ENCODE results near the gene SPATA1.
"Not testable (repeated sequence)": the region's sequence is repeated elsewhere in the genome, so short reads cannot be mapped to it uniquely, and the experiment has no call there.

Gene SPATA1

GRCh38 chr1:84573967-84574842 lies 68.0 kb downstream of the SPATA1 start, which contains the start of gene CTBS:
Gene CTBS (minus strand): TSS chr1:84574440. CDS start chr1:84574415, 25 bp downstream.
- Histone ChIP-seq H3K27ac (ENCODE audit: low read length) (peak within 1 kb of the TSS; percentile 49), H3K9ac (ENCODE audit: low read length) (peak within 1 kb of the TSS; percentile 65), H3K4me1 (ENCODE audit: control insufficient read depth, low read depth, low read length) (peaks cover 22% of the 10 kb centered on the region), H3K27me3 (ENCODE audit: control insufficient read depth, insufficient read depth, low read length) (peaks cover 9% of the 10 kb centered on the region), H3K36me3 (ENCODE audit: control insufficient read depth, low read depth, low read length) (no peaks in the 10 kb centered on the region), H3K4me3 (ENCODE audit: low read length) (peak within 1 kb of the TSS; percentile 82), H3K9me3 (ENCODE audit: control insufficient read depth, low read depth, low read length) (no peaks in the 10 kb centered on the region)

- Histone ChIP-seq H3K27ac (ENCODE audit: low read length) (no peak overlapping the region), H3K4me1 (ENCODE audit: control insufficient read depth, low read depth, low read length) (peaks cover 22% of the 10 kb centered on the region), H3K4me3 (ENCODE audit: low read length) (peak overlapping the region; percentile 68), H3K9me3 (ENCODE audit: control insufficient read depth, low read depth, low read length) (no peaks in the 10 kb centered on the region), H3K36me3 (ENCODE audit: control insufficient read depth, low read depth, low read length) (no peaks in the 10 kb centered on the region), H3K27me3 (ENCODE audit: control insufficient read depth, insufficient read depth, low read length) (peaks cover 9% of the 10 kb centered on the region), H3K9ac (ENCODE audit: low read length) (no peak overlapping the region)
Observed at GRCh38 chr1:84574936-84575335, 68.8 kb downstream of the SPATA1 start.

- Histone ChIP-seq H3K9ac (ENCODE audit: low read length) (no peak overlapping the region), H3K4me3 (ENCODE audit: low read length) (no peak overlapping the region), H3K9me3 (ENCODE audit: control insufficient read depth, low read depth, low read length) (no peaks in the 10 kb centered on the region), H3K27ac (ENCODE audit: low read length) (no peak overlapping the region), H3K36me3 (ENCODE audit: control insufficient read depth, low read depth, low read length) (no peaks in the 10 kb centered on the region), H3K27me3 (ENCODE audit: control insufficient read depth, insufficient read depth, low read length) (no peaks in the 10 kb centered on the region), H3K4me1 (ENCODE audit: control insufficient read depth, low read depth, low read length) (peaks cover 16% of the 10 kb centered on the region)
Observed at GRCh38 chr1:84581648-84582047, 75.5 kb downstream of the SPATA1 start.

GRCh38 chr1:84582802-84583587 lies 76.8 kb downstream of the SPATA1 start:
- H3K4me3 ChIP-seq (ENCODE audit: low read length): no peak overlapping the region
- peaks cover 16% of the 10 kb centered on the region for H3K4me1 ChIP-seq (ENCODE audit: control insufficient read depth, low read depth, low read length)
- no peaks in the 10 kb centered on the region for H3K27me3 ChIP-seq (ENCODE audit: control insufficient read depth, insufficient read depth, low read length)
- no peaks in the 10 kb centered on the region for H3K36me3 ChIP-seq (ENCODE audit: control insufficient read depth, low read depth, low read length)
- H3K9ac ChIP-seq (ENCODE audit: low read length): no peak overlapping the region
- no peak overlapping the region for H3K27ac ChIP-seq (ENCODE audit: low read length)
- no peaks in the 10 kb centered on the region for H3K9me3 ChIP-seq (ENCODE audit: control insufficient read depth, low read depth, low read length)

GRCh38 chr1:84583648-84584047 lies 77.5 kb downstream of the SPATA1 start:
- Histone ChIP-seq H3K36me3 (ENCODE audit: control insufficient read depth, low read depth, low read length) (no peaks in the 10 kb centered on the region), H3K9ac (ENCODE audit: low read length) (no peak overlapping the region), H3K27me3 (ENCODE audit: control insufficient read depth, insufficient read depth, low read length) (no peaks in the 10 kb centered on the region)

GRCh38 chr1:84584126-84584525 lies 77.9 kb downstream of the SPATA1 start:
- H3K4me1 ChIP-seq (ENCODE audit: control insufficient read depth, low read depth, low read length): peaks cover 16% of the 10 kb centered on the region
- no peak overlapping the region for H3K9ac ChIP-seq (ENCODE audit: low read length)
- no peaks in the 10 kb centered on the region for H3K27me3 ChIP-seq (ENCODE audit: control insufficient read depth, insufficient read depth, low read length)
- no peak overlapping the region for H3K27ac ChIP-seq (ENCODE audit: low read length)
- no peaks in the 10 kb centered on the region for H3K36me3 ChIP-seq (ENCODE audit: control insufficient read depth, low read depth, low read length)
- H3K9me3 ChIP-seq (ENCODE audit: control insufficient read depth, low read depth, low read length): no peaks in the 10 kb centered on the region
- no peak overlapping the region for H3K4me3 ChIP-seq (ENCODE audit: low read length)

More at GRCh38 chr1:84583648-84584047, 77.5 kb downstream of the SPATA1 start:
- Histone ChIP-seq H3K4me3 (ENCODE audit: low read length) (no peak overlapping the region), H3K4me1 (ENCODE audit: control insufficient read depth, low read depth, low read length) (peaks cover 16% of the 10 kb centered on the region), H3K9me3 (ENCODE audit: control insufficient read depth, low read depth, low read length) (no peaks in the 10 kb centered on the region), H3K27ac (ENCODE audit: low read length) (no peak overlapping the region)

GRCh38 chr1:84585803-84586202 lies 79.6 kb downstream of the SPATA1 start:
- Histone ChIP-seq H3K36me3 (ENCODE audit: control insufficient read depth, low read depth, low read length) (no peaks in the 10 kb centered on the region), H3K9me3 (ENCODE audit: control insufficient read depth, low read depth, low read length) (no peaks in the 10 kb centered on the region), H3K4me3 (ENCODE audit: low read length) (no peak overlapping the region), H3K9ac (ENCODE audit: low read length) (no peak overlapping the region), H3K4me1 (ENCODE audit: control insufficient read depth, low read depth, low read length) (peaks cover 12% of the 10 kb centered on the region), H3K27ac (ENCODE audit: low read length) (no peak overlapping the region), H3K27me3 (ENCODE audit: control insufficient read depth, insufficient read depth, low read length) (no peaks in the 10 kb centered on the region)

- no peak overlapping the region for H3K27ac ChIP-seq (ENCODE audit: low read length)
- no peaks in the 10 kb centered on the region for H3K36me3 ChIP-seq (ENCODE audit: control insufficient read depth, low read depth, low read length)
- no peaks in the 10 kb centered on the region for H3K27me3 ChIP-seq (ENCODE audit: control insufficient read depth, insufficient read depth, low read length)
Observed at GRCh38 chr1:84587099-84587498, 80.9 kb downstream of the SPATA1 start.

GRCh38 chr1:84594959-84595358 lies 88.8 kb downstream of the SPATA1 start:
- H3K4me1 ChIP-seq (ENCODE audit: control insufficient read depth, low read depth, low read length); H3K27ac ChIP-seq (ENCODE audit: low read length); H3K4me3 ChIP-seq (ENCODE audit: low read length); H3K27me3 ChIP-seq (ENCODE audit: control insufficient read depth, insufficient read depth, low read length); H3K9me3 ChIP-seq (ENCODE audit: control insufficient read depth, low read depth, low read length); H3K36me3 ChIP-seq (ENCODE audit: control insufficient read depth, low read depth, low read length); H3K9ac ChIP-seq (ENCODE audit: low read length): not testable (repeated sequence)

More at GRCh38 chr1:84587099-84587498, 80.9 kb downstream of the SPATA1 start:
- H3K9ac ChIP-seq (ENCODE audit: low read length): no peak overlapping the region
- no peak overlapping the region for H3K4me3 ChIP-seq (ENCODE audit: low read length)
- H3K9me3 ChIP-seq (ENCODE audit: control insufficient read depth, low read depth, low read length): no peaks in the 10 kb centered on the region
- peaks cover 10% of the 10 kb centered on the region for H3K4me1 ChIP-seq (ENCODE audit: control insufficient read depth, low read depth, low read length)

GRCh38 chr1:84597011-84597410 lies 90.8 kb downstream of the SPATA1 start:
- H3K4me3 ChIP-seq (ENCODE audit: low read length): no peak overlapping the region
- no peak overlapping the region for H3K27ac ChIP-seq (ENCODE audit: low read length)
- H3K4me1 ChIP-seq (ENCODE audit: control insufficient read depth, low read depth, low read length): peaks cover 5% of the 10 kb centered on the region
- no peaks in the 10 kb centered on the region for H3K36me3 ChIP-seq (ENCODE audit: control insufficient read depth, low read depth, low read length)
- no peaks in the 10 kb centered on the region for H3K27me3 ChIP-seq (ENCODE audit: control insufficient read depth, insufficient read depth, low read length)
- no peak overlapping the region for H3K9ac ChIP-seq (ENCODE audit: low read length)
- no peaks in the 10 kb centered on the region for H3K9me3 ChIP-seq (ENCODE audit: control insufficient read depth, low read depth, low read length)

GRCh38 chr1:84598418-84598817 lies 92.2 kb downstream of the SPATA1 start:
- no peak overlapping the region for H3K27ac ChIP-seq (ENCODE audit: low read length)
- peaks cover 5% of the 10 kb centered on the region for H3K4me1 ChIP-seq (ENCODE audit: control insufficient read depth, low read depth, low read length)
- no peaks in the 10 kb centered on the region for H3K9me3 ChIP-seq (ENCODE audit: control insufficient read depth, low read depth, low read length)
- no peaks in the 10 kb centered on the region for H3K27me3 ChIP-seq (ENCODE audit: control insufficient read depth, insufficient read depth, low read length)
- no peak overlapping the region for H3K9ac ChIP-seq (ENCODE audit: low read length)
- H3K36me3 ChIP-seq (ENCODE audit: control insufficient read depth, low read depth, low read length): no peaks in the 10 kb centered on the region
- no peak overlapping the region for H3K4me3 ChIP-seq (ENCODE audit: low read length)
